B cell (primary cell): ENCODE measurements around the gene CECR2. TPM values are rescaled to one million over a fixed set of nuclear protein-coding genes. Genes with fewer than 3 reads are reported as not detected.

ENCODE experiments used
- ATAC-seq: fragments of 200-7000 bp; cut with Tn5 transposase; one replicate; pipeline ENCODE4 v1.10.0; 2021; ENCODE audit warnings: low read depth, mild to moderate bottlenecking, moderate number of reproducible peaks, moderate library complexity
- CTCF ChIA-PET: fragments of 350-600 bp; sonication (Branson Sonifier 250); formaldehyde crosslinking; loops from one replicate; lab custom pipeline; 2021; ENCODE audit warnings: antibody characterized with exemption, inconsistent platforms; lab: Charles Lee
- POLR2A ChIA-PET: fragments of 350-600 bp; sonication (Branson Sonifier 250); formaldehyde crosslinking; loops from one replicate; lab custom pipeline; 2021; ENCODE audit warnings: antibody characterized with exemption; lab: Charles Lee
- DNase-seq: peaks from one replicate; pipeline ENCODE4 v3.0.0; 2013
- H2AFZ ChIP-seq: 2 replicates; pipeline ENCODE4 v1.6.1; 2012; ENCODE audit warnings: mild to moderate bottlenecking, low read depth, low read length; ENCODE audit not compliant: insufficient read depth, poor library complexity, severe bottlenecking
- H3K27ac ChIP-seq, 2 donors: 1 replicate in 1 of 2; 2 replicates in 1 of 2; pipeline ENCODE4 v1.5.1; 2012 to 2013; ENCODE audit warnings: low read length in 2 of 2, mild to moderate bottlenecking in 2 of 2, moderate library complexity in 1 of 2
- H3K27me3 ChIP-seq, 4 experiments: fragments of 200-600 bp in 1 of 4; sonication (generic) in 1 of 4; replicated peaks in 1 of 4; 1 replicate in 2 of 4; 2 replicates in 2 of 4; pipeline versions ENCODE4 v1.6.1 to v1.7.0; 2013 to 2016; ENCODE audit warnings: low read length in 3 of 4, mild to moderate bottlenecking in 2 of 4, mixed read lengths in 1 of 4, moderate library complexity in 1 of 4; ENCODE audit not compliant: insufficient read depth in 4 of 4, control insufficient read depth in 3 of 4; ENCODE audit errors: control extremely low read depth in 1 of 4
- H3K36me3 ChIP-seq, 2 experiments: replicated peaks in 1 of 2; 1 replicate in 1 of 2; 2 replicates in 1 of 2; pipeline versions ENCODE4 v1.6.1 to v1.7.1; 2013; ENCODE audit warnings: low read length in 1 of 2; ENCODE audit not compliant: insufficient read depth in 2 of 2, control insufficient read depth in 1 of 2; ENCODE audit errors: control extremely low read depth in 1 of 2, extremely low read depth in 1 of 2
- H3K4me1 ChIP-seq, 2 donors: fragments of 200-600 bp in 1 of 2; sonication (generic) in 1 of 2; 1 replicate in 1 of 2; 2 replicates in 1 of 2; pipeline versions ENCODE4 v1.5.1 to v1.6.1; 2013 to 2017; ENCODE audit warnings: low read length in 2 of 2; ENCODE audit not compliant: control insufficient read depth in 2 of 2, insufficient read depth in 2 of 2
- H3K4me2 ChIP-seq: replicated peaks from 2 replicates; pipeline ENCODE3; 2012; ENCODE audit warnings: mild to moderate bottlenecking, low read depth, low read length; ENCODE audit not compliant: poor library complexity, severe bottlenecking
- H3K4me3 ChIP-seq, 5 experiments: fragments of 200-600 bp in 1 of 5; sonication (generic) in 1 of 5; 1 replicate in 3 of 5; 2 replicates in 2 of 5; pipeline versions ENCODE4 v1.5.1 to v1.7.0; 2011 to 2016; ENCODE audit warnings: low read length in 4 of 5, mild to moderate bottlenecking in 4 of 5, low read depth in 2 of 5, control low read depth in 1 of 5, moderate library complexity in 1 of 5; ENCODE audit not compliant: insufficient read depth in 1 of 5; ENCODE audit errors: control extremely low read depth in 1 of 5, extremely low read depth in 1 of 5
- H3K79me2 ChIP-seq: fragments of 200-600 bp; sonication (generic); one replicate; pipeline ENCODE4 v1.6.0; 2016; ENCODE audit warnings: low read length; ENCODE audit not compliant: control insufficient read depth, insufficient read depth
- H3K9ac ChIP-seq: fragments of 200-600 bp; sonication (generic); 2 replicates; pipeline ENCODE4 v1.6.1; 2017; ENCODE audit warnings: mild to moderate bottlenecking, low read length, moderate library complexity
- H3K9me3 ChIP-seq, 3 donors: one replicate each; pipeline versions ENCODE4 v1.6.1 to v1.7.1; 2013; ENCODE audit warnings: low read length in 2 of 3; ENCODE audit not compliant: control insufficient read depth in 2 of 3, insufficient read depth in 1 of 3; ENCODE audit errors: control extremely low read depth in 1 of 3
- H4K20me1 ChIP-seq: 2 replicates; pipeline ENCODE4 v1.6.0; 2012; ENCODE audit warnings: mild to moderate bottlenecking, low read length; ENCODE audit not compliant: insufficient read depth, control insufficient read depth, poor library complexity, severe bottlenecking
- H3K27ac Mint-ChIP-seq: one replicate; pipeline ENCODE4 v1.8.0; 2021; ENCODE audit warnings: mixed read lengths
- H3K27me3 Mint-ChIP-seq: one replicate; pipeline ENCODE4 v1.8.0; 2021; ENCODE audit warnings: mixed read lengths
- H3K4me1 Mint-ChIP-seq: one replicate; pipeline ENCODE4 v1.8.0; 2021; ENCODE audit warnings: mixed read lengths
- H3K4me3 Mint-ChIP-seq: one replicate; pipeline ENCODE4 v1.8.0; 2021; ENCODE audit warnings: mixed read lengths
- H3K9me3 Mint-ChIP-seq: one replicate; pipeline ENCODE4 v1.8.0; 2022; ENCODE audit warnings: mixed read lengths; ENCODE audit not compliant: insufficient read depth
- CTCF ChIP-seq: fragments of 200-600 bp; IDR thresholded peaks from one replicate; pipeline ENCODE4 v1.8.0; 2022; ENCODE audit warnings: antibody characterized with exemption, mild to moderate bottlenecking
- EZH2 ChIP-seq: IDR thresholded peaks from 2 replicates; pipeline ENCODE4 v1.6.1; 2012; ENCODE audit warnings: borderline replicate concordance, low read depth, mild to moderate bottlenecking, moderate library complexity, low read length; ENCODE audit not compliant: insufficient read depth, poor library complexity, severe bottlenecking
- WGBS: methylation state at CpG from one replicate; pipeline ENCODE4 v1.1.5; 2013; ENCODE audit warnings: missing lambda C conversion rate; ENCODE audit not compliant: insufficient coverage; 5-methylcytosine and 5-hydroxymethylcytosine counted together
- intact Hi-C: fragments of 100-400 bp; cut with micrococcal nuclease; formaldehyde crosslinking; loops from one replicate; pipeline ENCODE4 v1.10.0; 2022
- polyA plus RNA-seq: library from polyadenylated mRNA; depleted of rRNA; stranded (reverse); fragments of >200 nt; gene quantifications from 2 replicates; pipeline ENCODE4 v1.2.3, GENCODE V29; 2012
- total RNA-seq, 2 donors: library from RNA; stranded (reverse); fragments of 120-200 nt in 1 of 2; gene quantifications; 1 replicate in 1 of 2; 2 replicates in 1 of 2; pipeline versions ENCODE4 v1.2.3 to v1.2.4, GENCODE V29; 2013 to 2022

Gene CECR2
- total and polyA plus RNA-seq, 2 donors (not counting 1 experiment from before 2014, with no cell fraction given), result 0.13 to 6.6 TPM

DNA sequence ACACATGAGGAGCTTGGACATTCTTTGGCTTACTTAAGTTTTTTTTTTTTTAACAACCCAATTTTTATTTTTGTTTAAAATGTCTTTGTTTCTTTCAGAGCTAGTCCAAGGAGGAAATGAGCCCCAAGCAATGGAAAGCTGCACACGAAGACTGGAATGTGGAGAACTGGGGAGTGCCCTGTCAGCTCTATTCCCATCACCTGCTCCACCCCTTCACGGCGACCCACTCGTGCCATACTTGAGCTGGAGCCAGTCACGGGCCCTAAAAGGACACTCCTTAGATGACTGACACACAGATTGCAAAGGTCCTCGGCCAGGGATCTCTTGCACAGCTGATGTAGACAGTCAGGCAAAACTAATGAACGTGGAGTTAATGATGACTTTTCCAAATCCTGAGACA is 183.5 kb downstream of the CECR2 start:
- Histone ChIP-seq H3K4me2 (no peak overlapping the region), H4K20me1 (no peaks in the 10 kb centered on the region), H3K36me3 (no peaks in the 10 kb centered on the region), H3K9me3 (no peaks in the 10 kb centered on the region), H3K4me1 (no peaks in the 10 kb centered on the region), H3K27ac (no peak overlapping the region), H3K79me2 (no peaks in the 10 kb centered on the region), H2AFZ (no peak overlapping the region), H3K9ac (no peak overlapping the region), H3K4me3 (no peak overlapping the region), H3K27me3 (no peaks in the 10 kb centered on the region)
- Mint-ChIP-seq H3K4me1 (no peaks in the 10 kb centered on the region), H3K27ac (no peak overlapping the region), H3K4me3 (no peak overlapping the region), H3K27me3 (no peaks in the 10 kb centered on the region), H3K9me3 (no peaks in the 10 kb centered on the region)
- TF ChIP-seq EZH2 (no peak), CTCF (no peak)
- ChIA-PET POLR2A (no interaction called here), CTCF (no interaction called here)
- 84% methylated on average over 6 of the region's 7 CpGs for WGBS
- ATAC-seq (no peak), DNase-seq (no peak)
- intact Hi-C loops, result no loop called here

DNA sequence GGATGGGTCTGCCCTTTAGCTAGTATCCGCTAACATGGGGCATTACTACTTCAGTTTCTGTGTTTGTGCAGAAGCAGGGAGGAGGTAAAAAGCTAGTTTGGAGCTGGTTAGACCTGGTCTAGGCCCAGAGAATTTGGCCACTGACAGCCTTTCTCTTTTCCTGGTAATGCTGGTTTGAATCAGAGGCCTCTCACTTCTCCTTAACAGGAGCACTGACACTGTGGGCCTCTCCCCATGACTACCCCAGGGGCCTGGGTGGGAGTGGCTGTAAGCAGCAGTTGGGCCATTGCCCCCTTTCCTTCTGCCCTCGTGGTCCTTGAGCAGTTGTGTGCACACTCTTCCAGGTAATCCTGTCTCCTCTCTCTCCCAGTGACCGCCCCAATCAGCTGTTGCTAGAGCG is 185.6 kb downstream of the CECR2 start:
- POLR2A ChIA-PET, result no interaction called here
- no peaks in the 10 kb centered on the region for H3K79me2 ChIP-seq
- TF ChIP-seq EZH2 (no peak), CTCF (no peak)
- H3K27ac ChIP-seq, result no peak overlapping the region
- no peaks in the 10 kb centered on the region for H3K4me1 ChIP-seq
- no peaks in the 10 kb centered on the region for H3K9me3 ChIP-seq
- H3K27me3 ChIP-seq, result no peaks in the 10 kb centered on the region
- H3K4me3 ChIP-seq, result no peak overlapping the region
- 100% methylated on average over 2 of the region's 4 CpGs for WGBS
- Mint-ChIP-seq H3K27ac (no peak overlapping the region), H3K4me1 (no peaks in the 10 kb centered on the region), H3K4me3 (no peak overlapping the region), H3K9me3 (no peaks in the 10 kb centered on the region), H3K27me3 (peaks cover 2% of the 10 kb centered on the region)
- no peak overlapping the region for H2AFZ ChIP-seq
- no peak for ATAC-seq
- no peak for DNase-seq
- H3K4me2 ChIP-seq, result no peak overlapping the region
- H4K20me1 ChIP-seq, result no peaks in the 10 kb centered on the region
- H3K9ac ChIP-seq, result no peak overlapping the region
- CTCF ChIA-PET, result interaction anchor here (1.2 to 1.3 kb wide), 2 partner anchors 480 to 521 kb away, joined by 3 to 4 read pairs; no protein-coding TSS in a partner anchor
- H3K36me3 ChIP-seq, result no peaks in the 10 kb centered on the region
- intact Hi-C loops, result loop anchor here (5.0 kb wide), 1 partner anchor 242 kb away; no protein-coding TSS in a partner anchor
